GM21423 (cell line): ENCODE results near the gene SDR42E2.
"Not testable (repeated sequence)": the region's sequence is repeated elsewhere in the genome, so short reads cannot be mapped to it uniquely, and the experiment has no call there.

Source experiments
- ATAC-seq: cut with Tn5 transposase; IDR thresholded peaks from one replicate; pipeline ENCODE4 v1.9.1; 2021; ENCODE audit warnings: mild to moderate bottlenecking, moderate library complexity; ENCODE audit not compliant: unreplicated experiment

Gene SDR42E2

DNA sequence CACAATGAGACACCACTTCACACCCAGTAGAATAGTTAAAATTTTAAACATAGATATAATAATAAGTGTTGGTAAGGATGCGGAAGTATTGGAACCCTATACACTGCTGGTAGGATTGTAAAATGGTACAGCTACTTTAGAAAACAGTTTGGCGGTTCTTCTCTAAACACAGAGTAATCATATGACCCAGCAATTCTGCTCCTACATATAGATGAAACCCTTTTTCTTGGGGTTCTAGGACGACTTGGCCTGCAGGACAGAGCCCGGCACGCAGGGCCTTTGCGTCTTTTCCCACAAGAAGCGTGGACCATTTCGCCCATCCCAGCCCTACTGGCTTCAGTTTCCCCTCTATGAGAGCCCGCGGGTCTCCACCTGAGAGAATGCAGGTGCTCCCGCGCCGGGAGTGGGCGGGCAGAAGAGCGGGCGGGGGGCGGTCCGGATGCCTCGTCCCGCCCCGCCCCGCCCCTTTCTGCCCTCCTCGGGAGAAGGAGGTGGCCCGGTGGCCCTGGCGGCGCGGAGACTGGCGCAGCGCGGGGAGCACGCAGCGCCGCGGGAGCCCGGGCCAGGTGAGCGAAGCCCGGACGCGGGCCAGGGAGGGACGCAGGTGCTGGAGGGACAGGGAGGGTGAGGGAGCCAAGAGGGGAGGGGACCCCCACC lies at the start of gene SDR42E2:
TSS of gene SDR42E2 (plus strand) at position 508 of the 657 bp plus-strand sequence. CDS start 3,077 bp downstream, outside the sequence.
- no peak for ATAC-seq

DNA sequence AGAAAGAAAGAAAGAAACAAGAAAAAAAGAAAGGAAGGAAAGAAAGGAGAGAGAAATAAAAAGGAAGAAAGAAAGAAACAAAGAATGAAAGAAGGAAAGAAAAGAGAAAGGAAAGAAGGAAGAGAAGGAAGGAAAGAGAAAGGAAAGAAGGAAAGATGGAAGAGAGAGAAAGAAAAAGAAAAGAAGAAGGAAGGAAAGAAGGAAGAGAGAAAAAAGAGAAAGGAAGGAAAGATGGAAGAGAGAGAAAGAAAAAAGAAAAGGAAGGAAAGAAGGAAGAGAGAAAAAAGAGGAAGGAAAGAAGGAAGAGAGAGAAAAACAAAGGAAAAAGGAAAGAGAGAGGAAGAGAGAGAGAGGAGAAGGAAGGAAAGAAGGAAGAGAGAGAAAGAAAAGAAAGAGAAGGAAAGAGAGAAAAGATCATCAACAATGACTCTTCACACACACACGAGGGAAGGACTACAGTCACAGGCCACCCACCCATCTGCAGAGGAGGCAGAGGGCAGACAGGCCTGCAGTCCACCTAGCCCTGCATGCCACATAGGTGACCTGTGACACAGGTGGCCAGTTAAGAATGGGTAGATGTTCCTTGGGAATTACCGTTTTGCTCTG lies 46.1 kb upstream of the SDR42E2 start:
- no peak for ATAC-seq

DNA sequence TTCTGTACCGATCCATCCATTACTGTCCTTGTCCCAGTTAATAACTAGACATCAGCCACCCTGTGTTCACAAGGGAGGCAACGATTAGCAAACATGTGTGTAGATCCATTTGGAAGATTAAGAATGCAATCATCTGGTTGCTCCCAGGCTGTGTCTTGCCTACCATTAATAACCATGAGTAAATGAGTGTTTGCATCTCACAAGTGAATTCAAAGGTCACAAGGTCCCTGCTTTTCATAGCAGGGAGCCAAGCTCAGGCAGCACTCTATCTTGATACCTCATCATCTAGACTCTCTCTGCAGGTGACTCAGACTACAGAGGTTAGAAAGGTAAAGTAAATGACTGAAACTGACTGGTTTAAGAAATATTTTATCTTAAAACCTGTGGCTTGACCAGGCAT lies 44.7 kb upstream of the SDR42E2 start:
- ATAC-seq = no peak

DNA sequence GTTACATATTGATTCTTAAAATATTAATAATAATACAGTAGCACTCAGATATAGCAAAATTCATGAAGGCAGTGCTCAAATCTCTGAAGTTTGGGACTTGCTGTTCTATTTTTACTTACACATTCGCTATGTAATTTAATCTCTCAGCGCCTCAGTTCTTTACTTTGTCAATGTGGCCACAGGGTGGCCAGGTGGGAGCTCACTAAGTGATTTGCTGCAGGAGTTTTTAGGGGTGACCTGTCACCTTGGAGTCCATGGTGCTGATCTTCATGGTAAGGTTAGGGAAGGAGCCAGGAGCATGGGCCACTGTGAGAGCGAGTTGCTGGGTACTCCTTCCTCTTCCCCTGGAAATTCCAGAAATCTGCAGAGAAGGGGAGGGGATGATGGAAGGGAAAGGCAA lies 41.9 kb upstream of the SDR42E2 start:
- no peak for ATAC-seq

DNA sequence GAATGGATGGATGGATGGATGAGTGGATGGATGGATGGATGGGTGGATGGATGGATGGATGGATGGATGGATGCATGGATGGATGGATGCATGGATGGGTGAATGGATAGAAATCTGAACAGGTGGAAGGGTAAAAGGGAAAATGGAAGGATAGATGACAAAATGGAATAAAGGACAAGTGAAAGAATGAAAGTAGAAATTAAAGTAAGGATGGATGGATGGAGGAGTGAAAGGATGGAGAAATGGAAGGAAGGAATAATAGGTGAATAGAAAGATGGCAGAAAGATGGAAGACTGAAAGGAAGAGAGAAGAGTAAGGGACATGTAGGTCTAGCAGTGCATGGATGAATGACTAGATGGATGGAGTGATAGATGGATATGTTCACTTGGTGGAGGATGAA lies 40.1 kb upstream of the SDR42E2 start:
- no peak for ATAC-seq

DNA sequence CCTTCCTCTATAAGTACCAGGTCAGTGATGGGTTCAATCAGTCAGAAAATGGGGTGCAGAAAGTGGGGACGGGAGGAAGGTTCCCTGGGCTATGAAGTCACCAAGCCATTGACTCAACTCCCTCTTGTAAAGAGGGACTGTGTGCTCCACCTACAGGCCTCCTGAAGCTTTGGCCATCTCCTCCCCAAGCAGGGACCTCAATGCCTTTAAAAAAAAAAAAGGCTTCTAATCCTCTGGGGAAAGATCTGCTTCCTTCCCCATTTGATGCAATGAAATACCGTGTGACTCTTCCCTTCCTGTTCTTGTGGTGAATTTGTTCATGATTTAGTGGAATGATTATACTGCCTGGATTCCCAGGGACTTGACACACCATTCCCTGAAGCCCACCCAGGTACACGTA lies 39.2 kb upstream of the SDR42E2 start:
- no peak for ATAC-seq

DNA sequence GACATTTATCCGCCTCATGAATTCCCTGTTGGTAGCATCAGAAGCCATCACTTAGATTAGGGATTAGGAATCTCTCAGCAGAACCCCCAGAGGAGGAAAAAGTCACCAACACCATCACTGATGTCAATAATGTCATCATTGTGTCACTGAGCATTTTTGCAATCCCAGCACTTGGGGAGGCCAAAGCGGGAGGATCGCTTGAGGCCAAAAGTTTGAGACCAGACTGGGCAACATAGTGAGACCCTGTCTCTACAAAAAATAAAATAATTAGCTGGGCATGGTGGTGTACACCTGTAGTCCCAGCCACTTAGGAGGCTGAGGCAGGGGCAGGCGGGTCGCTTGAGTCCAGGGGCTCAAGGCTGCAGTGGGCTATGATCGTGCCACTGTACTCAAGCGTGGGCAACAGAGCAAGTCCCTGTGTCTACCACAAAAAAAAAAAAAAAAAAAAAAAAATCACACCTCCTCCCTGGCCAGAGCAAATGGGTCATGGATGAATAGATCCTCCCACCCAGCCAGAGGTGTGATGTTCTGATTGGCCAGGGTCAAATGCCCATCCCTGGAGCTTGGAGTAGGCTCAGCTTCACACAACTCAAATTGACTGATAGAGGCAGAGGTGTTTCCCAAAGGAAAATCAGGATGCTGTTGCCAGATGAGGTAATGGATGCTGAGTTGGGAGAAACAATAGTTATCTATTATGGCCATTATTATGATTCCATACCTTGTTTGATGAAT lies 38.4 kb upstream of the SDR42E2 start:
- no peak for ATAC-seq

DNA sequence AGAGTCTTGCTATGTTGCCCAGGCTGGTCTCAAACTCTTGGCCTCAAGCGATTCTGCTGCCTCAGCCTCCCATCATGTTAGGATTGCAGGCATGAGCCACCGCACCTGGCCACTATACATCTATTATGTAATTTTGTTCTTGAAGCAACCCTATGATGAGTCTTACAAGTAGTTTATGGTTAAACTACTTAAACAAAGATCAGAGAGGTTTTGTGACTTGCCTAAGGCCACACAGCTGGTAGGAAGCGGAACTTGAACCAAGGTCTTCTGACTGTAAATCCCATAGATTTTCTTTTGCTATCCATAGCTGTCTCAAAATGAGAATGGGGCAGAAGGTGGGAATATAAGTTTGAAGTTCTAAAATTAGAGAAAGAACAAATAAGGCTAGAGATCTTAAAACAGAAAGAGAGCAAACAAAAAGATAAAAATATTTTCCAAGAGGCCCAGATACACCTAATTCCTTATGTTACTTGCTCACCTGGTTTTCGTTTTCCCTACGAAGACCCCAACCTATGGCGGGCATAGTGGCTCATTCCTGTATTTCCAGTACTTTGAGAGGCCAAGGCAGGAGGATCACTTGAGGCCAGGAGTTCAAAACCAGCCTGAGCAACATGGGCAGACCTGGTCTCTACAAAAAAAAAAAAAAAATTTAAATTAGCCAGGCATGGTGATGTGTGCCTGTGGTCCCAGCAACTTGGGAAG lies 37.6 kb upstream of the SDR42E2 start:
- ATAC-seq = no peak

DNA sequence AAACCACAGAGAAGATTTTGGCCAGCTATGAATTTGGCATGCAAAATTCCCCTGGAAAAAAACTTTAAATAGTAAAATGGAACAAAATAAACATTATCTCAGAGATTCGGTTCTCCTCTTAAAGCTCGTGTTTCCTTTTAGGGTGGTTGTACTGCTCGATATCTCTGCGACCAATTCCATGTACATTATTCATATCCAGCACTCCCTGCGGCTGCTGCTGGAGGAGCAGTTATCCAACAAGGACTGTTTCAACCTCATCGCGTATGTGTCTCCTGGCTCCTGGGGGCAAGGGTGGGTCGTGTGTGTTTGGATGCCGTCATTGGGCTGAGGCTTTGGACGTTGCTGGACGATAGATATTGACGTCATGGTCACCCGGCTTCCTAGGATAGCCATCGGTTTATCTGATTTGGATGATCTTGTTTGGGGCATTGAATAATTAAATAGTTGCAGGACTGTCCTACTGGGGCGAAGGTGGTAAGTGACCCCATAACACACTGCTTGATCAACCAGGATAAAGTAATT lies 36.2 kb upstream of the SDR42E2 start:
- ATAC-seq = no peak

DNA sequence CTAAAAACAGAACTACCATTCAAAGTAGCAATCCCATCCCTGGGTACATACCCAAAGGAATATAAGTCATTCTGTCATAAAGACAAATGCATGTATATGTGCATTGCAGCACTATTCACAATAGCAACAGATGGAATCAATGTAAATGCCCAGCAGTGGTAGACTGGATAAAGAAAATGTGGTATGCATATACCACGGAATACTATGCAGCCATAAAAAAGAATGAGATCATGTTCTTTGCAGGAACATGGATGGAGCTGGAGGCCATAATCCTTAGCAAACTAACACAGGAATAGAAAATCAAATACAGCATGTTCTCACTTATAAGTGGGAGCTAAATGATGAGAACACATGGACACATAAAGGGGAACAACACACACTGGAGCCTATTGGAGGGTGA lies 33.8 kb upstream of the SDR42E2 start:
- ATAC-seq = not testable (repeated sequence)

DNA sequence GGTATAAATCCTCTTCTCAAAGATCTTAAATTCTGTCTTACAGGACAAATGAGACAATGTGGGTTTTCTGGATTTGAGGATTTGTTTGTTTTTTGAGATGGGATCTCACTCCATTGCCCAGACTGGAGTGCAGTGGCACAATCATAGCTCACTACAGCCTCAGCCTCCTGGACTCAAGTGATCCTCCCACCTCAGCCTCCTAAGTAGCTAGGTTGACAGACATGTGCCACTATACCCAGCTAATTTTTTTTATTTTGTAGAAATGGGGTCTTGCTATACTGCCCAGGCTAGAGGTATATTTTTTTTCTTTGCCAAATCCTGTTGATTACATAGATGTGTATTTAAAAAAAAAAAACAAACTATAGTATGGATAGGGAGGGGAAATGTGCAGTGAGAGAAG lies 31.8 kb upstream of the SDR42E2 start:
- no peak for ATAC-seq

DNA sequence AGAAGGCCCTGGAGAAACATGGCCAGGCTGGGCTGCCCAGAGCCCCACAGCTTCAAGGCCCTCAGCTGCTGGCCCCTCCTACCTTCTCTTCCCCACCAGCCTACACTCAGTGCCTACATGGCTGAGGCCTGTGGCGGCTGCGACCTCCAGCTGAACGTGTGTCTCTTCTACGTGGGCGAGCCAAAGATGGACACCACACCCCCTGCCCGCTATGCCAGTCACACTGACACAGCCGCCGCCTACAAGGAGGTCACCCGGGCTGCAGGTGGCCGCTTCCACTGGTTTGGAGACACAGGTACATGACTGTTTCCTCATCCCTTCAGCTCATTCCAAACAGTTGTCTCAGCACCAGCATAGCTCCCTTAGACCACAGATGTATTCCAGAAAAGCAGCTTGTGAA lies 29.5 kb upstream of the SDR42E2 start:
- no peak for ATAC-seq

DNA sequence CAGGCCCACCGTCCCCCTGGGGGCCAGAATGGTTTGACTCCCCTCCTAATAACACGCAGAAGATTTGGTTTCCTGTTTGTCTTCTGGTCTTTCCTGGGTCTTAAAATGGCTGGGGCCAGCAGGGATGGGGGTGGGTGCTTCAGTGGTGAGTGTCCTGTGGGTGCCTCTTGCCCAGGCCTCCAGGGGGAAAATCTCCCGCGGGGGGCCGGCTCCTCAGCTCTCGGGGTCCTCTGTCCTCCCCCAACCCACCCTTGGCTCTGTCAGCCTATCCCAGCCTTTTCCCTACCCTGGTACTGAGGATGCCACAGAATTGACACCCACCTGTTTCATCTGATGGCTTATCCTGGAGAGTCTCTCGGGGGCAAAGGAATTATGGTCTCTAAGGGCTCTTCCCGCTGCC lies 23.8 kb upstream of the SDR42E2 start:
- no peak for ATAC-seq

DNA sequence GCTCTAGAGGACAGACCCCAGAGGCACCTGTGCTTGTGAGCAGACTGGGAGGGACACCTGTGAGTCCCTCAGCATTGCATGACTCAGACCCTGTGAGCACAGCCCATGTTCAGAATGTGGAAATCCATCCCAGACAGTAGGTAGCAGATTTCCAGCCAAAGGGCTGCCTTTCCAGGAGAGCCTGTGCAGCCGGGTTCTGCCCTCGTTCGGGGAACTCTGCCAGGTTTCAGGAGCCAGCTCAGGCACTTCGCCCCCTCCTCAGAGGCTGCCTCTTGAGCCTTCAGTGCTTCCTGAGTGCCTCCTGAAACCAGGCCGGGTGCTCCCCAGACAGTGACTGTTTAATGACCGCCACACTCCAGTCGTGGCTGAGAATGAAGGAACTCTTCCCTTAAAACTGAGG lies 23.3 kb upstream of the SDR42E2 start:
- ATAC-seq = no peak

DNA sequence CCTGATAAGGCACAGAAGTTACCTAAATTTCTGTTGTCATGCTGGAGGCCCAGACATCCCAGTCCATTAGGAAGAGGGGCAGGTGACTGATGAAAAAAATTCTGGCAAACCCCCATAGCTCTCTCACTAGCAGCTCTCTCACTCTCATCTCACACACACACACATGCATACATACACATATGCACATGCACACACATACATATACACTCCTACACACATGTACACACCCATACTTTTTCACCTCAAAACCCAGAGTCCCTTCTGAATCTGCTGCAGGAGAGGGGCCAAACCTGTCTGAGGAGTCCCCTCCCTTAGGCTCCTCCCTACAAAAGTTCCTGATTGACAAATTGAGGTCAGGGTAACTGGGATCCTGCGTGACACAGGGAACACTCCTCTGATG lies 22.6 kb upstream of the SDR42E2 start:
- no peak for ATAC-seq

DNA sequence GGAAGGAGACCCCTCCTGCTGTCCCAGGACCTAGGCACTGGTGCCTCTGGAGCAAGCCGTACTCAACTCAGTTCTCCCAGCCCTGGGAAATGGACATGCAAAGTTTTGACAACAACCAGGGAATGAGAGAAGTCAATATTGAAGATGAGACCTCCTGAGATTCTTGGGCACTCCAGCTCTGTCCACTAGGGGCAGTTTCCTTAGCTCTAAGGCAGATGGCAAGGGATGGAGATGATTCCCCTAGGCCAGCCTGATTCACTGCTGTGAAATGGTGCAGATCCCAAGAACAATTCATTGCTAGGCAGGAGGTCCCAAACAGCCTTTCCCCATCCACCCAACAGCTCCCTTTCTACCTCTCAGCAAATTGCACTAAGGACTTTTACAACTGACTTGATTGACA lies 20.5 kb upstream of the SDR42E2 start:
- no peak for ATAC-seq

DNA sequence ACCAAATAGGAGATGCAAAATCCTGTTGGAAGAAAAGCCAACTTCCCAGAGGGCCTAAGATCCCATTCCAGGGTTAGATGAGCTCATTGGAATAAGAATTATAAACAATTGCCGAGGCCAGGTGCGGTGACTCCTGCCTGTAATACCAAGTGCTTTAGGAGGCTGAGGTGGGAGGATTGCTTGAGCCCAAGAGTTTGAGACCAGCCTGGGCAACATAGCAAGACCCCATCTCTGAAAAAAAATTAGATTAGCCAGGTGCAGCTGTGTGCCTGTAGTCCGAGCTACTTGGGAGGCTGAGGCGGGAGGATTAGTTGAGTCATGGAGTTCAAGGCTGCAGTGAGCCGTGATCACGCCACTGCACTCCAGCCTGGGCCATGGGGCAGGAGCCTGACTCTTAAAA lies 17.8 kb upstream of the SDR42E2 start:
- no peak for ATAC-seq

DNA sequence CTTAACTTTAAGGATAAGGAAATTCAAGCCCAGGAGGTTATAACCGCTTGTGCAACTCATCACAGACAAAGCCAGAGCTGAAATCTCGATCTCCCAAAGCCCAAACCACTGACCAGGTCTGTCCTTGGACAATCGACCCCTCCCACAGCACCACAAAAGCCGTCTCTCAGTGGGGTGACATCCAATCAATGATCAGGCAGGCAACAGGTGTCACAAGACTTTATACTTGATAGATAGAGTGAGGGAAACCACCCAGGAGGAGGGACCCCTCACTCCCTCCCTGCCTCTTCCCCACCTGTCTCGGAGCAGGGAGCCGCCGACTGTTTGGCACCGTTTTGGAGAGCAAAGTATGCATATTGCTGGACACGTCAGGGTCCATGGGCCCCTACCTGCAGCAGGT lies 14.5 kb upstream of the SDR42E2 start:
- ATAC-seq = no peak

DNA sequence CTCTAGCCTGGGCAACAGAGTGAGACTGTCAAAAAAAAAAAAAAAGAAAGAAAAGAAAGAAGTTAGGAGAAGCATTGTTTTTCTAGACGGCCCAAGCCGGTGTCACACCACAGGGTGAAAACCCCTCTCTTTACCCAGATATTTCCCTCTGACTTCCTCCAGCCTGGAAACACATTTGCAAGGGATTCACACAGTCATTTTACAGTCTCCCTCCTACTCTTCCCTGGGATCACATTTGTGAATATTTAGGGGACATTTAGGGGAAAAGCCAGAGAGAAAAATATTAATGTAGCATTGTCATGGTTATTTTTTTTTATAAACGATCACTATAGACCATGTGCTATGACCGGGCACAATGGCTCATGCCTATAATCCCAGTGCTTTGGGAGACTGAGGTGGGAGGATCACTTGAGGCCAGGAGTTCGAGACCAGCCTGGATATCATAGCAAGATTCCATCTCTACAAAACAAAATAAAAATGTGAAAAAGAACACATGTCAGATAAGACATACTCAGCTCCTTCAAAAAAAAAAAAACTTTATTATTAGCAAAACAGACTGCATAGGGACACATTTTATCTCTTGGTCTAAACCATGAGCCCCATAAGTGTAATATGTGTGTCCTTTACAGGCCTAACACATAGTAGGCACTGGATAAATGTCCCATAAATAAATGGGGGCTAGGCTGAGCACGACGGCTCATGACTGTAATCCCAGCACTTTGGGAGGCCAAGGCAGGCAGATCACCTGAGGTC lies 10.9 kb upstream of the SDR42E2 start:
- ATAC-seq = no peak

DNA sequence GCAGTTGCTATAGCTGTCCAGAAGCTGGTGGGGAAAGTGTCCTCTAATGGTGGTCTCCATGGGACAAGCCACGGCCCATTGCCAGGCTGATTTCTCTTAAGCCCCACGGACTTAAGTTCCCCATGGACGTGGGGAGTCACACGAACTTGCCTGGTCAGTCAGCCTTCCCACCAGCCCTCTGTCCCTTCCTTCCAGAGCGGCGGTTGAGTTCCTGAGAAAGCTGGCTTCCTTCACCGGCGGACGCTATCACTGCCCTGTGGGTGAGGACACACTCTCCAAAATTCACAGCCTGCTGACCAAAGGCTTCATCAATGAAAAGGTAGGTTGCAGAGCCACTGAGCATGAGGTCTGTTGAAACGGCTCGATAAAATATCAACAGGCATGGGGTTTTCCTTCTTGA lies 10.0 kb upstream of the SDR42E2 start:
- no peak for ATAC-seq

DNA sequence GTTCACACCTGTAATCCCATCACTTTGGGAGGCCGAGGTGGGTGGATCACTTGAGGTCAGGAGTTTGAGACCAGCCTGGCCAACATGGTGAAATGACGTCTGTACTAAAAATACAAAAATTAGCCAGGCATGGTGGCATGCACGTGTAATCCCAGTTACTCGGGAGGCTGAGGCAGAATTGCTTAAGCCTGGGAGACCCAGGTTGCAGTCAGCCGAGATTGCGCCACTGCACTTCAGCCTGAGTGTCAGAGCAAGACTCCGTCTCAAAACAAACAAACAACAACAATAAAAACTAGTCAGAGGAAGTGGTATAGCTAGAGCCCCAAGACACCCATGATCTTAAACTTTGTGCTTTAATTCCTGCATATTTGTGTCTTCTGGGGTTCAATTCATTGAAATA lies 9.2 kb upstream of the SDR42E2 start:
- not testable (repeated sequence) for ATAC-seq
